Measurements from ENCODE around the gene CACNB4. TPM values are rescaled to one million over a fixed set of nuclear protein-coding genes. Genes with fewer than 3 reads are reported as not detected.

The CACNB4 gene
- total and polyA plus RNA-seq, 12 donors: 0.09 to 0.95 (median 0.38) TPM

DNA sequence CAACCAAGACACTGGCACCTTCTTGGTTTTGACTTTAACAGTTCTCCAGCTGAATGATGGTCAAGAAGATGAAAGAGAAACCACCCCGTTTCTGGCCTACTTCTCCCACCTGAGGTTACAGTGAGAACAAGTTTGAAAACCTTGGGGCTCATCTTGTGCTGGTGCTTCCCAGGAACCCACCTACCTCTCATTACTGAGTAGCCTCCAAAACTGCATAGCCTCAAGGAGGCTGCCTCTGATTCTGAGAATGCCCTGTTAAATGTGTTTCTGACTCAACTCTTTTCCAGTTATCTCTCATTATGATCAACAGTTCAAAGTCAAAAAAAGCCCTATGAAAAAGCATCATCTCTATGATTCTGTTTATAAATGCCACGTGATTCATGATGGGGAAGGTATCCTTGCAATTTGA, 121.9 kb downstream of the CACNB4 start:
- no peaks in the 10 kb centered on the region for H3K9me3 ChIP-seq
- 85 to 91% methylated on average over 2 of the region's 2 CpGs for WGBS, 2 donors
- intact Hi-C loops (cut with DNase I): no loop called here
- no peaks in the 10 kb centered on the region for H3K36me3 ChIP-seq
- no peak overlapping the region for H3K27ac ChIP-seq
- ATAC-seq (no peak), DNase-seq (no peak)
- no peaks in the 10 kb centered on the region for H3K27me3 ChIP-seq
- TF ChIP-seq, protein P1, sequence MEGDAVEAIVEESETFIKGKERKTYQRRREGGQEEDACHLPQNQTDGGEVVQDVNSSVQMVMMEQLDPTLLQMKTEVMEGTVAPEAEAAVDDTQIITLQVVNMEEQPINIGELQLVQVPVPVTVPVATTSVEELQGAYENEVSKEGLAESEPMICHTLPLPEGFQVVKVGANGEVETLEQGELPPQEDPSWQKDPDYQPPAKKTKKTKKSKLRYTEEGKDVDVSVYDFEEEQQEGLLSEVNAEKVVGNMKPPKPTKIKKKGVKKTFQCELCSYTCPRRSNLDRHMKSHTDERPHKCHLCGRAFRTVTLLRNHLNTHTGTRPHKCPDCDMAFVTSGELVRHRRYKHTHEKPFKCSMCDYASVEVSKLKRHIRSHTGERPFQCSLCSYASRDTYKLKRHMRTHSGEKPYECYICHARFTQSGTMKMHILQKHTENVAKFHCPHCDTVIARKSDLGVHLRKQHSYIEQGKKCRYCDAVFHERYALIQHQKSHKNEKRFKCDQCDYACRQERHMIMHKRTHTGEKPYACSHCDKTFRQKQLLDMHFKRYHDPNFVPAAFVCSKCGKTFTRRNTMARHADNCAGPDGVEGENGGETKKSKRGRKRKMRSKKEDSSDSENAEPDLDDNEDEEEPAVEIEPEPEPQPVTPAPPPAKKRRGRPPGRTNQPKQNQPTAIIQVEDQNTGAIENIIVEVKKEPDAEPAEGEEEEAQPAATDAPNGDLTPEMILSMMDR (IDR thresholded peaks at IDR 0.05): no peak
- peaks cover 0 to 4% (median 0%) of the 10 kb centered on the region in 9 donors for H3K4me1 ChIP-seq
- no peak overlapping the region for H3K4me3 ChIP-seq

DNA sequence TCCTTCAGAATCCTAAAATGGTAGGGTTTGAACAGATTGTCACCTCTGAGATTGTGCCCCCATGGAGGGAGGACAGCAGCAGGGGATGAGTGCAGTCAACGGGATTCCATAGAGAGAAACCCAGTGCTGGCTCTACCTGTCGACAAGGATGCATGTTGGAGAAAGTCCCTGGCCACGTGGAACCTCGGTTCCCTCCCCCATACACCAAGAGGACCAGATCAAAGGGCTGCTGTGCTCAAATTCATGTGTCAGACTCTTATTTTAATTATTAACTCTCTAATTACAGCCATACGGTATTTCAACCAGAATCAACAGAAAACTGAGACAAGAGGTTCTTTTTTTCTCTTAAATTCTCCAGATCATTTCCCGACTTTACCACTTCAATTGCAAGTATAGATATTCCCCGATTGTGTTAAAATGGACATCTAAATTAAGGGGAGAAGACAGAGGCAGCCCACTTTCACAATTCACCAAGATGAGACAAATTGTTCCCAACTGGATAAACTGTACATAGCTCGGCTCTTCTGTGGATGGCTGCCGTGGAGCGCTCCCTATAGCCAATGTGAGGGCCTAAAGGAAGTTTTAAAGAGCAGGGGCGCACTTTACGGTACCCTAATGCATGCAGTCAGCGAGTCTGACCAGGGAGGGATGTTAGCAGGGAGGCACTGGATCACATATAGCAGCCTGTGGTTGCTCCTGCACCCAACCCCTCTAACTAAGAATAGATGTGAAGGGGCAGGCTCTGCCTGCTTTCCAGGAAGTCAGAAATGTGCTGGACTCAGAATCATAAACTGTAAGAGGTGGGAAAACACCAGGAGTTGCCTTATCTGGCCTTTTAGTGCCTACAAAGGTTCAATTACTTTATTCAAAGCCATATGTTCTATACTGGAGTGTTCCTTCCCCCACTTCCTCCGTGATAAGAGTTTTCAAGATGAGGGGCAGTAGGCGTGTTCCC, 123.1 kb downstream of the CACNB4 start:
- no peak overlapping the region for H3K4me3 ChIP-seq
- H3K27ac ChIP-seq: no peak overlapping the region
- H3K36me3 ChIP-seq: no peaks in the 10 kb centered on the region
- no peaks in the 10 kb centered on the region for H3K27me3 ChIP-seq
- no peaks in the 10 kb centered on the region for H3K9me3 ChIP-seq
- intact Hi-C loops (cut with DNase I): no loop called here
- 91 to 92% methylated on average over 15 of the region's 15 CpGs for WGBS, 2 donors
- no peak for ATAC-seq
- no peak for DNase-seq
- peaks cover 0 to 4% (median 0%) of the 10 kb centered on the region in 9 donors for H3K4me1 ChIP-seq
- TF ChIP-seq, protein P1 (IDR thresholded peaks at IDR 0.05): no peak

DNA sequence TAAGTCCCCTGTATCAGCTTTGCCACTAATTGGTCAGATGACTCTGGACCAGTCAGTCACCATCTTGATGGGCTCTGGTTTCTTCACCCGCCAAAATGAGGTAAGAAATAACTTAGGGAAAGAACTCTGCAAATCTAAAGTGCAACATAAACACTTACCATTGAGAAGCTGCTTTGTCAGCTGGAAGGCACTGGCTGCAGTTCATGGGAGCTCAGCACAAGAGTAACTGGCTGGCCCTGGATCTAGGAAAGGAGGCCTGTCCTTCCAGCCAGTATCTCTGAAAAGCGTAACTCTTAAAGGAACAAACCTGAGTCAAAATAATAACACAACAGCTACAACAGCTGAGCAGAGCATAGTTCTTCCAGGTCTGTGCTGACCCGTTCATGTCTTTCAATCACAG, 123.9 kb downstream of the CACNB4 start:
- ATAC-seq (no peak), DNase-seq (no peak)
- no peak overlapping the region for H3K4me3 ChIP-seq
- WGBS, 2 donors: 90 to 93% methylated on average over 3 of the region's 3 CpGs
- H3K9me3 ChIP-seq: no peaks in the 10 kb centered on the region
- H3K27me3 ChIP-seq: no peaks in the 10 kb centered on the region
- TF ChIP-seq, protein P1 (IDR thresholded peaks at IDR 0.05): no peak
- H3K27ac ChIP-seq: no peak overlapping the region
- H3K36me3 ChIP-seq: no peaks in the 10 kb centered on the region
- intact Hi-C loops (cut with DNase I): no loop called here
- H3K4me1 ChIP-seq: peaks cover 0 to 4% (median 0%) of the 10 kb centered on the region in 9 donors

DNA sequence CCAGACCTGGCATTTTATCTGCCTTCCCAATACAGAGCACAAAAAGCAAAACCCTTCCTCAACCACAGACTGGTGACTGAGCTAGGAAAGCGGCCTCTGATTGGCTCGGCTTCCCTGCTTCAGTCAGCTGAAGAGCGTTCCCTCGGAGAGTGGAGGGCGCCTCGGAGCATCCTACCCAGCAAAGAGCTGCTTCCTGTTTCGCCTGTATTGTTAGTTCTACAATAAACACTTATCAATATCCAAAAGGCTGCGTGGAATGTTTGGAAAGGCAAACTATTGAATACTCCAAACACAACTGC, 125.0 kb downstream of the CACNB4 start:
- peak overlapping the region in 3 of 10 donors; percentile 1 to 25 (median 22) for H3K4me3 ChIP-seq

More for the DNA sequence above, 125.0 kb downstream of the CACNB4 start:
- WGBS, 2 donors: 25 to 26% methylated on average over 8 of the region's 8 CpGs
- Histone ChIP-seq H3K27me3 (no peaks in the 10 kb centered on the region), H3K4me1 (peaks cover 0 to 4% (median 0%) of the 10 kb centered on the region in 9 donors), H3K27ac (no peak overlapping the region), H3K9me3 (no peaks in the 10 kb centered on the region), H3K36me3 (no peaks in the 10 kb centered on the region)
- no peak for DNase-seq
- peak in 5 of 8 donors; percentile 63 to 69 (median 66) for ATAC-seq
- intact Hi-C loops (cut with DNase I): no loop called here
- TF ChIP-seq, protein P1 (IDR thresholded peaks at IDR 0.05): no peak

Measured in heart right ventricle (tissue), 16 donors.